Suprapubic skin (tissue), 4 donors: ENCODE results near the gene FBXO8. TPM values are rescaled to one million over a fixed set of nuclear protein-coding genes. Genes with fewer than 3 reads are reported as not detected.

Source experiments
- DNase-seq, 2 donors: peaks; one replicate each; pipeline ENCODE4 v3.0.0-alpha.2; 2019; ENCODE audit warnings: low spot score in 2 of 2
- H3K27ac ChIP-seq: fragments of 200-600 bp; sonication (generic); one replicate; pipeline ENCODE4 v1.5.1; 2019
- H3K27me3 ChIP-seq: fragments of 200-600 bp; sonication (generic); one replicate; pipeline ENCODE4 v1.5.1; 2019
- H3K36me3 ChIP-seq: fragments of 200-600 bp; sonication (generic); one replicate; pipeline ENCODE4 v1.5.1; 2019
- H3K4me1 ChIP-seq: fragments of 200-600 bp; sonication (generic); one replicate; pipeline ENCODE4 v1.5.1; 2019
- H3K4me3 ChIP-seq: fragments of 200-600 bp; sonication (generic); one replicate; pipeline ENCODE4 v1.5.1; 2019; ENCODE audit warnings: mild to moderate bottlenecking
- H3K9me3 ChIP-seq: fragments of 200-600 bp; sonication (generic); one replicate; pipeline ENCODE4 v1.5.1; 2019
- EP300 ChIP-seq: sonication (generic); formaldehyde crosslinking; IDR thresholded peaks from one replicate; pipeline ENCODE4 v1.6.1; 2017; ENCODE audit warnings: antibody characterized with exemption
- POLR2A ChIP-seq, 2 donors: fragments of 450-650 bp; IDR thresholded peaks; one replicate each; pipeline ENCODE4 v1.6.1; 2017; ENCODE audit warnings: antibody characterized with exemption in 2 of 2, mild to moderate bottlenecking in 2 of 2, moderate library complexity in 2 of 2
- POLR2AphosphoS5 ChIP-seq, 3 donors: sonication (generic); formaldehyde crosslinking; IDR thresholded peaks; one replicate each; pipeline ENCODE4 v1.6.1; 2017; ENCODE audit warnings: antibody characterized with exemption in 3 of 3
- WGBS: methylation state at CpG from one replicate; pipeline ENCODE4 v1.1.5; 2018; 5-methylcytosine and 5-hydroxymethylcytosine counted together
- total RNA-seq, 4 donors: library from RNA; depleted of rRNA; stranded (reverse); fragments of >200 nt; gene quantifications; one replicate each; pipeline ENCODE4 v1.1.0, GENCODE V29; 2016
- TF ChIP-seq, protein P1 (sequence below), 2 donors: fragments of 200-600 bp in 1 of 2; fragments of 450-650 bp in 1 of 2; sonication (generic) in 1 of 2; IDR thresholded peaks; one replicate each; pipeline ENCODE4 v1.5.1; 2016 to 2019; ENCODE audit warnings: antibody characterized with exemption in 2 of 2, mild to moderate bottlenecking in 1 of 2, moderate library complexity in 1 of 2

FBXO8 gene
- total RNA-seq, 4 donors from 2014 or later, result 28.6 to 40.8 (median 38.6) TPM

- TF ChIP-seq POLR2AphosphoS5 (IDR thresholded peaks at IDR 0.05), result no peak
- H3K27me3 ChIP-seq, result peaks cover 84% of the 10 kb centered on the region
- peaks cover 43% of the 10 kb centered on the region for H3K4me1 ChIP-seq
- 11% methylated on average over 11 of the region's 11 CpGs for WGBS
- no peak overlapping the region for H3K4me3 ChIP-seq
- no peak for DNase-seq
- H3K27ac ChIP-seq, result no peak overlapping the region
- H3K36me3 ChIP-seq, result no peaks in the 10 kb centered on the region
- no peaks in the 10 kb centered on the region for H3K9me3 ChIP-seq
These were observed 67.3 kb downstream of the FBXO8 start for GRCh38 chr4:174215961-174216680.

GRCh38 chr4:174215057-174215456 lies 68.4 kb downstream of the FBXO8 start:
- 31% methylated on average over 5 of the region's 5 CpGs for WGBS
- no peak overlapping the region for H3K27ac ChIP-seq
- no peak for DNase-seq
- peaks cover 43% of the 10 kb centered on the region for H3K4me1 ChIP-seq
- TF ChIP-seq POLR2A (IDR thresholded peaks at IDR 0.05), result no peak
- TF ChIP-seq, protein P1, sequence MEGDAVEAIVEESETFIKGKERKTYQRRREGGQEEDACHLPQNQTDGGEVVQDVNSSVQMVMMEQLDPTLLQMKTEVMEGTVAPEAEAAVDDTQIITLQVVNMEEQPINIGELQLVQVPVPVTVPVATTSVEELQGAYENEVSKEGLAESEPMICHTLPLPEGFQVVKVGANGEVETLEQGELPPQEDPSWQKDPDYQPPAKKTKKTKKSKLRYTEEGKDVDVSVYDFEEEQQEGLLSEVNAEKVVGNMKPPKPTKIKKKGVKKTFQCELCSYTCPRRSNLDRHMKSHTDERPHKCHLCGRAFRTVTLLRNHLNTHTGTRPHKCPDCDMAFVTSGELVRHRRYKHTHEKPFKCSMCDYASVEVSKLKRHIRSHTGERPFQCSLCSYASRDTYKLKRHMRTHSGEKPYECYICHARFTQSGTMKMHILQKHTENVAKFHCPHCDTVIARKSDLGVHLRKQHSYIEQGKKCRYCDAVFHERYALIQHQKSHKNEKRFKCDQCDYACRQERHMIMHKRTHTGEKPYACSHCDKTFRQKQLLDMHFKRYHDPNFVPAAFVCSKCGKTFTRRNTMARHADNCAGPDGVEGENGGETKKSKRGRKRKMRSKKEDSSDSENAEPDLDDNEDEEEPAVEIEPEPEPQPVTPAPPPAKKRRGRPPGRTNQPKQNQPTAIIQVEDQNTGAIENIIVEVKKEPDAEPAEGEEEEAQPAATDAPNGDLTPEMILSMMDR (IDR thresholded peaks at IDR 0.05), result no peak
- no peak for TF ChIP-seq POLR2AphosphoS5 (IDR thresholded peaks at IDR 0.05)
- no peak for TF ChIP-seq EP300
- no peaks in the 10 kb centered on the region for H3K36me3 ChIP-seq
- H3K4me3 ChIP-seq, result no peak overlapping the region
- no peaks in the 10 kb centered on the region for H3K9me3 ChIP-seq
- H3K27me3 ChIP-seq, result peaks cover 94% of the 10 kb centered on the region

GRCh38 chr4:174214101-174214878 lies 69.2 kb downstream of the FBXO8 start:
- Histone ChIP-seq H3K27ac (no peak overlapping the region), H3K9me3 (no peaks in the 10 kb centered on the region), H3K4me1 (peaks cover 43% of the 10 kb centered on the region), H3K27me3 (peaks cover 100% of the 10 kb centered on the region), H3K4me3 (peak overlapping the region; percentile 23), H3K36me3 (no peaks in the 10 kb centered on the region)
- 8% methylated on average over 47 of the region's 47 CpGs for WGBS
- TF ChIP-seq EP300 (no peak), POLR2AphosphoS5 (IDR thresholded peaks at IDR 0.05) (no peak), POLR2A (IDR thresholded peaks at IDR 0.05) (no peak)
- TF ChIP-seq, protein P1 (IDR thresholded peaks at IDR 0.05), result no peak
- no peak for DNase-seq

DNA sequence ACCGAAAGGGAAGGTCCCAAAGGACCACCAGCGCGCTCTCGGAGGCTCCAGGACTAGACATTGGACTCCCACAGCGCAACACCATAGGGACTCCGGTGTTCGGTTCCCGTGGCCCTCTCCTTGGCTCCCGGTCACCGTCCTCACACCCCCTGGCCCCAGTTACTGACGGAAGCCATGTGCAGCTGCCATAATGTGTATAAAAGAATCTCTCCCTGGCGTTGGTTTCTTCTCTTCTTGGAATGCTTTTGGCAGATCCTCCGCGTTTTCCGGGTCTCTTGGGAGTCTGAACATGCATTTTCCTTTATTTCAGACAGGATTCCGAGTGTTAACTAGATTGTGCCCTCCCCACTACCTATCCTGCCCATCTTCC lies 69.8 kb downstream of the FBXO8 start:
- Histone ChIP-seq H3K36me3 (no peaks in the 10 kb centered on the region), H3K27ac (no peak overlapping the region), H3K4me1 (peaks cover 43% of the 10 kb centered on the region), H3K4me3 (peak overlapping the region; percentile 23), H3K27me3 (peaks cover 98% of the 10 kb centered on the region), H3K9me3 (no peaks in the 10 kb centered on the region)
- no peak for DNase-seq
- no peak for TF ChIP-seq EP300
- no peak for TF ChIP-seq POLR2AphosphoS5 (IDR thresholded peaks at IDR 0.05)
- TF ChIP-seq POLR2A (IDR thresholded peaks at IDR 0.05), result no peak
- TF ChIP-seq, protein P1 (IDR thresholded peaks at IDR 0.05), result no peak
- WGBS, result 4% methylated on average over 16 of the region's 16 CpGs

DNA sequence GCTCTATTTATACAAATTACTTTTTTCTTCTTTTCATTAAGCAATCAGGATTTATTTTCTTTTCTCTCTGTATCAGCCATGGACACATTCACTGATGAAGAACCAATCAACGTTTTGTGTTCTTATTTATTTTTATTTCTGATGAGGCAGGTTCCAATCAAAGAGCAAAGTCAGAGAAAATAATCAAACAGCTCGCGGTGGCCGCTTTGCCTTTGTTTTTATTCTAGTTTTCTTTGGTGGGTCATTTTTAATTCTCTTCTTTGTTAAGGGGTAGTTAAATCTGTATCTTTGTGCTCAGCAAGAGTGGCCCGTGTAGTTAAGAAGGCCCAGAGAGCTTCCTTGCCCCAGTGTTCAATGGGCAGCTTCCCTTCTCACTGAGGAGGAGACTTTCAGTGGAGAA lies 71.4 kb downstream of the FBXO8 start:
- no peak overlapping the region for H3K27ac ChIP-seq
- no peaks in the 10 kb centered on the region for H3K36me3 ChIP-seq
- TF ChIP-seq, protein P1 (IDR thresholded peaks at IDR 0.05), result no peak
- no peak for TF ChIP-seq POLR2A (IDR thresholded peaks at IDR 0.05)
- no peak for TF ChIP-seq EP300
- TF ChIP-seq POLR2AphosphoS5 (IDR thresholded peaks at IDR 0.05), result no peak
- peaks cover 97% of the 10 kb centered on the region for H3K27me3 ChIP-seq
- H3K4me3 ChIP-seq, result no peak overlapping the region
- H3K4me1 ChIP-seq, result peaks cover 28% of the 10 kb centered on the region
- no peaks in the 10 kb centered on the region for H3K9me3 ChIP-seq
- no peak for DNase-seq
- 27% methylated on average over 5 of the region's 5 CpGs for WGBS
